H9 (cell line): ENCODE data around the gene CD300H. TPM values are rescaled to one million over a fixed set of nuclear protein-coding genes. Genes with fewer than 3 reads are reported as not detected.

Experiments used
- DNase-seq: peaks from one replicate; pipeline ENCODE4 v3.0.0-alpha.2; 2017
- H2AFZ ChIP-seq: one replicate; pipeline ENCODE4 v1.6.1; 2013; ENCODE audit warnings: mild to moderate bottlenecking, low read length, control low read depth, moderate library complexity
- H2AK5ac ChIP-seq: 2 replicates; pipeline ENCODE4 v1.6.1; 2013; ENCODE audit warnings: low read length, control low read depth, mixed read lengths; ENCODE audit not compliant: insufficient read length
- H2BK120ac ChIP-seq: one replicate; pipeline ENCODE4 v1.6.1; 2013; ENCODE audit warnings: low read depth, mild to moderate bottlenecking, low read length, control low read depth, inconsistent platforms; ENCODE audit not compliant: poor library complexity, severe bottlenecking
- H2BK12ac ChIP-seq: 2 replicates; pipeline ENCODE4 v1.6.1; 2013; ENCODE audit warnings: low read length, control low read depth, mixed read lengths, low read depth; ENCODE audit not compliant: insufficient read length
- H2BK15ac ChIP-seq: 2 replicates; pipeline ENCODE4 v1.6.1; 2013; ENCODE audit warnings: low read depth, low read length, control low read depth
- H2BK20ac ChIP-seq: one replicate; pipeline ENCODE4 v1.6.1; 2013; ENCODE audit warnings: low read depth, mild to moderate bottlenecking, low read length, control low read depth, inconsistent platforms; ENCODE audit not compliant: poor library complexity, severe bottlenecking
- H2BK5ac ChIP-seq: 2 replicates; pipeline ENCODE4 v1.6.1; 2013; ENCODE audit warnings: low read length, control low read depth, mixed read lengths; ENCODE audit not compliant: insufficient read length
- H3K14ac ChIP-seq: 2 replicates; pipeline ENCODE4 v1.6.1; 2013; ENCODE audit warnings: low read length, control low read depth; ENCODE audit not compliant: insufficient read depth
- H3K18ac ChIP-seq: 2 replicates; pipeline ENCODE4 v1.6.1; 2013; ENCODE audit warnings: low read depth, mild to moderate bottlenecking, mixed read lengths, low read length, control low read depth; ENCODE audit not compliant: insufficient read length
- H3K23ac ChIP-seq: 2 replicates; pipeline ENCODE4 v1.6.1; 2013; ENCODE audit warnings: low read length, control low read depth, mixed read lengths, low read depth; ENCODE audit not compliant: insufficient read length
- H3K23me2 ChIP-seq: 2 replicates; pipeline ENCODE4 v1.6.1; 2013; ENCODE audit warnings: low read depth, mild to moderate bottlenecking, mixed read lengths, low read length, control low read depth; ENCODE audit not compliant: insufficient read length, poor library complexity, severe bottlenecking
- H3K27ac ChIP-seq: 2 replicates; pipeline ENCODE4 v1.5.1; 2013; ENCODE audit warnings: low read length, control low read depth, mixed read lengths, low read depth; ENCODE audit not compliant: insufficient read length
- H3K27me3 ChIP-seq: 2 replicates; pipeline ENCODE4 v1.6.1; 2013; ENCODE audit warnings: low read length, control low read depth, inconsistent platforms; ENCODE audit not compliant: insufficient read depth
- H3K4ac ChIP-seq: 2 replicates; pipeline ENCODE4 v1.6.1; 2013; ENCODE audit warnings: low read depth, mild to moderate bottlenecking, control low read depth, inconsistent platforms, low read length, moderate library complexity
- H3K4me1 ChIP-seq: 2 replicates; pipeline ENCODE4 v1.6.1; 2013; ENCODE audit warnings: low read length, control low read depth, inconsistent platforms; ENCODE audit not compliant: insufficient read depth
- H3K4me2 ChIP-seq: 2 replicates; pipeline ENCODE4 v1.6.1; 2013; ENCODE audit warnings: low read length, control low read depth, mixed read lengths; ENCODE audit not compliant: insufficient read length, insufficient read depth
- H3K56ac ChIP-seq: 2 replicates; pipeline ENCODE4 v1.6.1; 2013; ENCODE audit warnings: low read depth, mild to moderate bottlenecking, mixed read lengths, low read length, control low read depth; ENCODE audit not compliant: insufficient read length
- H3K79me1 ChIP-seq: 2 replicates; pipeline ENCODE4 v1.6.1; 2013; ENCODE audit warnings: low read depth, mild to moderate bottlenecking, moderate library complexity, low read length, control low read depth, inconsistent platforms; ENCODE audit not compliant: insufficient read depth, poor library complexity, severe bottlenecking
- H3K79me2 ChIP-seq: 2 replicates; pipeline ENCODE4 v1.6.1; 2013; ENCODE audit warnings: low read length, control low read depth, inconsistent platforms; ENCODE audit not compliant: insufficient read depth
- H3K9ac ChIP-seq: 2 replicates; pipeline ENCODE4 v1.6.1; 2013; ENCODE audit warnings: low read length, control low read depth, mixed read lengths; ENCODE audit not compliant: insufficient read length; ENCODE audit errors: extremely low read depth
- H3K9me3 ChIP-seq: one replicate; pipeline ENCODE4 v1.6.1; 2013; ENCODE audit warnings: low read depth, low read length, inconsistent platforms; ENCODE audit not compliant: control insufficient read depth
- H3T11ph ChIP-seq: one replicate; pipeline ENCODE4 v1.6.1; 2013; ENCODE audit warnings: mild to moderate bottlenecking, low read length, control low read depth, inconsistent platforms
- H4K20me1 ChIP-seq: one replicate; pipeline ENCODE4 v1.6.1; 2013; ENCODE audit not compliant: control insufficient read depth, insufficient read length, insufficient read depth
- H4K5ac ChIP-seq: 2 replicates; pipeline ENCODE4 v1.6.1; 2013; ENCODE audit warnings: low read depth, mild to moderate bottlenecking, mixed read lengths, low read length, control low read depth; ENCODE audit not compliant: insufficient read length
- H4K8ac ChIP-seq: replicated peaks from 2 replicates; pipeline ENCODE4 v1.6.1; 2013; ENCODE audit warnings: low read length, control low read depth, mixed read lengths, low read depth; ENCODE audit not compliant: insufficient read length
- H4K91ac ChIP-seq: 2 replicates; pipeline ENCODE4 v1.6.1; 2013; ENCODE audit warnings: low read depth, mild to moderate bottlenecking, moderate library complexity, mixed read lengths, low read length, control low read depth; ENCODE audit not compliant: insufficient read length
- H3K27ac Mint-ChIP-seq, 3 experiments: 2 replicates in 2 of 3; 3 replicates in 1 of 3; pipeline ENCODE4 v1.8.0; 2020 to 2021; ENCODE audit warnings: mixed read lengths in 3 of 3, mild to moderate bottlenecking in 1 of 3, moderate library complexity in 1 of 3
- H3K27me3 Mint-ChIP-seq: 2 replicates; pipeline ENCODE4 v1.8.0; 2021; ENCODE audit warnings: low read depth, mild to moderate bottlenecking, moderate library complexity, mixed read lengths
- H3K36me3 Mint-ChIP-seq, 3 experiments: 2 replicates in 2 of 3; 3 replicates in 1 of 3; pipeline ENCODE4 v1.8.0; 2020 to 2021; ENCODE audit warnings: low read depth in 3 of 3, mixed read lengths in 3 of 3; ENCODE audit not compliant: insufficient read depth in 1 of 3
- H3K4me1 Mint-ChIP-seq, 2 experiments: 2 replicates each; pipeline ENCODE4 v1.8.0; 2020; ENCODE audit warnings: mixed read lengths in 2 of 2
- H3K4me3 Mint-ChIP-seq, 2 experiments: 2 replicates in 1 of 2; 3 replicates in 1 of 2; pipeline ENCODE4 v1.8.0; 2020 to 2021; ENCODE audit warnings: mild to moderate bottlenecking in 2 of 2, mixed read lengths in 2 of 2, moderate library complexity in 1 of 2
- H3K9me3 Mint-ChIP-seq, 2 experiments: 2 replicates in 1 of 2; 3 replicates in 1 of 2; pipeline ENCODE4 v1.8.0; 2020; ENCODE audit warnings: mild to moderate bottlenecking in 2 of 2, mixed read lengths in 2 of 2, moderate library complexity in 1 of 2
- WGBS: extraction: QIAGEN DNeasy Blood & Tissue Kit; methylation state at CpG from one replicate; pipeline ENCODE4 v1.1.7; 2013; ENCODE audit warnings: missing lambda C conversion rate, low lambda C conversion rate, mixed read lengths; ENCODE audit not compliant: insufficient read length; ENCODE audit errors: extremely low coverage; 5-methylcytosine and 5-hydroxymethylcytosine counted together
- total RNA-seq: library from RNA; stranded (reverse); gene quantifications from 2 replicates; pipeline ENCODE4 v1.2.1, GENCODE V29; 2021
- TF ChIP-seq, protein P1 (sequence below): fragments of 200-600 bp; sonication (generic); conservative IDR thresholded peaks from 3 replicates; pipeline ENCODE4 v1.8.0; 2021; ENCODE audit warnings: antibody characterized with exemption, mild to moderate bottlenecking

The CD300H gene
- total RNA-seq, 1 experiment from 2014 or later, result not detected

- Histone ChIP-seq H3K14ac (no peak overlapping the region), H4K91ac (no peak overlapping the region), H4K5ac (no peak overlapping the region), H2BK5ac (no peak overlapping the region), H3T11ph (no peak overlapping the region), H3K79me1 (no peaks in the 10 kb centered on the region), H3K23me2 (no peaks in the 10 kb centered on the region), H3K23ac (no peak overlapping the region), H2AFZ (no peak overlapping the region), H3K9me3 (no peaks in the 10 kb centered on the region), H2BK20ac (no peak overlapping the region), H3K79me2 (no peaks in the 10 kb centered on the region), H3K4me1 (peaks cover 2% of the 10 kb centered on the region), H3K56ac (no peak overlapping the region), H3K18ac (no peak overlapping the region), H4K20me1 (no peaks in the 10 kb centered on the region), H3K27me3 (no peaks in the 10 kb centered on the region; the same call in 1 of the 2 replicates), H3K4me2 (no peak overlapping the region), H3K9ac (no peak overlapping the region), H2BK12ac (no peak overlapping the region), H2BK15ac (no peak overlapping the region), H2BK120ac (no peak overlapping the region), H3K27ac (no peak overlapping the region), H3K4ac (no peak overlapping the region), H4K8ac (no peak overlapping the region), H2AK5ac (no peak overlapping the region)
- Mint-ChIP-seq H3K36me3 (no peaks in the 10 kb centered on the region; a peak in 1 of 7 replicates), H3K4me3 (no peak overlapping the region), H3K27me3 (peaks cover 64% of the 10 kb centered on the region), H3K4me1 (peaks cover 8 to 10% of the 10 kb centered on the region in 2 experiments), H3K9me3 (no peaks in the 10 kb centered on the region; a peak in 1 of 5 replicates), H3K27ac (no peak overlapping the region)
- no CpG with 5 or more reads among the region's 5 CpGs for WGBS
- TF ChIP-seq, protein P1, sequence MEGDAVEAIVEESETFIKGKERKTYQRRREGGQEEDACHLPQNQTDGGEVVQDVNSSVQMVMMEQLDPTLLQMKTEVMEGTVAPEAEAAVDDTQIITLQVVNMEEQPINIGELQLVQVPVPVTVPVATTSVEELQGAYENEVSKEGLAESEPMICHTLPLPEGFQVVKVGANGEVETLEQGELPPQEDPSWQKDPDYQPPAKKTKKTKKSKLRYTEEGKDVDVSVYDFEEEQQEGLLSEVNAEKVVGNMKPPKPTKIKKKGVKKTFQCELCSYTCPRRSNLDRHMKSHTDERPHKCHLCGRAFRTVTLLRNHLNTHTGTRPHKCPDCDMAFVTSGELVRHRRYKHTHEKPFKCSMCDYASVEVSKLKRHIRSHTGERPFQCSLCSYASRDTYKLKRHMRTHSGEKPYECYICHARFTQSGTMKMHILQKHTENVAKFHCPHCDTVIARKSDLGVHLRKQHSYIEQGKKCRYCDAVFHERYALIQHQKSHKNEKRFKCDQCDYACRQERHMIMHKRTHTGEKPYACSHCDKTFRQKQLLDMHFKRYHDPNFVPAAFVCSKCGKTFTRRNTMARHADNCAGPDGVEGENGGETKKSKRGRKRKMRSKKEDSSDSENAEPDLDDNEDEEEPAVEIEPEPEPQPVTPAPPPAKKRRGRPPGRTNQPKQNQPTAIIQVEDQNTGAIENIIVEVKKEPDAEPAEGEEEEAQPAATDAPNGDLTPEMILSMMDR, result no peak
- peak; percentile 10 for DNase-seq
Observed at GRCh38 chr17:74529243-74529642, 38.1 kb downstream of the CD300H start.
